IPS-18a (cell line): ENCODE data around the gene NUP43.
"Not testable (repeated sequence)": the region's sequence is repeated elsewhere in the genome, so short reads cannot be mapped to it uniquely, and the experiment has no call there.

Source experiments
- H3K27ac ChIP-seq: one replicate; pipeline ENCODE4 v1.5.1; 2013; ENCODE audit warnings: low read length
- H3K27me3 ChIP-seq: one replicate; pipeline ENCODE4 v1.6.1; 2013; ENCODE audit warnings: mild to moderate bottlenecking, low read length; ENCODE audit not compliant: control insufficient read depth, insufficient read depth
- H3K36me3 ChIP-seq: one replicate; pipeline ENCODE4 v1.6.1; 2013; ENCODE audit warnings: low read depth, low read length; ENCODE audit not compliant: control insufficient read depth
- H3K4me1 ChIP-seq: one replicate; pipeline ENCODE4 v1.6.1; 2013; ENCODE audit warnings: low read depth, low read length; ENCODE audit not compliant: control insufficient read depth
- H3K4me3 ChIP-seq: one replicate; pipeline ENCODE4 v1.5.1; 2013; ENCODE audit warnings: low read length
- H3K9ac ChIP-seq: one replicate; pipeline ENCODE4 v1.6.1; 2013; ENCODE audit warnings: mild to moderate bottlenecking, low read length, moderate library complexity
- H3K9me3 ChIP-seq: one replicate; pipeline ENCODE4 v1.6.1; 2013; ENCODE audit warnings: low read depth, low read length; ENCODE audit not compliant: control insufficient read depth

Gene NUP43

DNA sequence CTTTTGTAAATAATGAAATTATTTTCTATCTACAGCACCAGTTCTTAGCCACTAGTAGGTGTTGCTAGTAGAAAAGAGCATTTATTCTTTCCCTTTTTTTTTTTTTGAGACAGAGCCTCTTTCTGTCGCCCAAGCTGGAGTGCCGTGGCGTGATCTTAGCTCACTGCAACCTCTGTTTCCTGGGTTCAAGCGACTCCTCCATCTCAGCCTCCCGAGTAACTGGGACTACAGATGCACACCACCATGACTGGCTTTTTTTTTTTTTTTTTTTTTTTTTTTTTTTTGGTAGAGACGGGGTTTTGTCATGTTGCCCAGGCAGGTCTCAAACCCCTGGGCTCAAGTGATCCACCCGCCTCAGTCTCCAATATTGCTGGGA, 9.9 kb upstream of the NUP43 start:
- H3K9ac ChIP-seq: no peak overlapping the region
- H3K9me3 ChIP-seq: no peaks in the 10 kb centered on the region
- no peaks in the 10 kb centered on the region for H3K4me1 ChIP-seq
- H3K27ac ChIP-seq: no peak overlapping the region
- no peaks in the 10 kb centered on the region for H3K27me3 ChIP-seq
- no peaks in the 10 kb centered on the region for H3K36me3 ChIP-seq
- no peak overlapping the region for H3K4me3 ChIP-seq

DNA sequence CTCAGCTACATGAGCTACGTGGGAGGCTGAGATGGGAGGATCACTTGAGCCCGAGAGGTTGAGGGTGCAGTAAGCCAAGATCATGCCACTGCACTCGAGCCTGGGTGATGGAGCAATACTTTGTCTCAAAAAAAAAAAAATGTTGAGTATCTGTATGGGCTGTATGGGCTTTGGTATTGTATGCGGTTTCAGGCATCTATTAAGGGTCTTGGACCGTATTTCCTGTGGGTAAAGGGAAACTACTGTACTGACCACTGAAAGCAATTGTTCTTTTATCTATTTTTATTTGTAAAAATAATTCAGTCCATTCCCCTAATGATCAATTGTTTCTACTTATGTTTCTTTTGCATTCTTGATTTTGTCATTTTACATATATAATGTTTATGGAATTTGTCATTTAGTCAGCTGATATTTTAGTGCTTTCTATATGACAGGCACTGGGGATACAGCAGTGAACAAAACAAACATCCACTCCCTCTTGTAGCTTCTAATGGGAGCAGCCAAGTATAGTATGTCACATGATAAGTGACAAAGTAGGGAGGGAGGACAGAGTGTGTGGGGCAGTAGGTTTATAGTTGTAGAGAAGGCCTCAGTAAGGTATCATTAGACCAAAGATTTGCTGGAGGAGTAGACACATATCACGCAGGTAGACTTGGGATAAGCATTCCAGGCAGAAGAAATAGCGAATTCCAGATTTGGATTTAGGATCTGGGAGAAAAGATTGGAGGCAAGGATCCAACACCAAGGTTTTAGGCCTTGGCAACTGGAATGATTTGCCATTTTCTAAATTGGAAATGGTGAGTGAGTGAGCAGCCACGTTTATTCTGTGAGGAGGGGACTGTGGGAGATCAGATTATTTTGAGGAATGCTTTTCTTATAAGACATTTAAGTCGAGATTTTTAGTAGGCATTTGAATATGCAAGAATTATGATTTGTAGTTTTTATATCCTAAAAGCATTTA, 9.3 kb upstream of the NUP43 start:
- Histone ChIP-seq H3K36me3 (no peaks in the 10 kb centered on the region), H3K4me3 (no peak overlapping the region), H3K27ac (no peak overlapping the region), H3K9ac (no peak overlapping the region), H3K9me3 (no peaks in the 10 kb centered on the region), H3K4me1 (peaks cover 3% of the 10 kb centered on the region), H3K27me3 (no peaks in the 10 kb centered on the region)

DNA sequence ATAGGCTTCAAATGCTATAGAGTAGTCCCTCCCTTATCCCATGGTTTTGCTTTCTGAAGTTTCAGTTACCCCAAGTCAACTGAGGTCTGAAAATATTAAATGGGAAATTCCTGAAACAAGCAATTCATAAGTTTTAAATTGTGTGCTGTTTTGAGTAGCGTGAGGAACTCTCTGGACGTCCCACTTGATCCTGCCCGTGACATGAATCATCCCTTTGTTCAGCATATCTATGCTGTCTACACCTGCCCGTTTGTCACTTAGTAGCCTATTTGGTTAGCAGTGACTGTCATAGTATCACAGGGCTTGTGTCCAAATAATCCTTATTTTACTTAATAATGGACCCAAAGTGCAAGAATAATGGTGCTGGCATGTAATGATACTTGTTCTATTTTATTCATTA, 8.2 kb upstream of the NUP43 start:
- H3K27me3 ChIP-seq: no peaks in the 10 kb centered on the region
- no peak overlapping the region for H3K4me3 ChIP-seq
- no peak overlapping the region for H3K27ac ChIP-seq
- no peak overlapping the region for H3K9ac ChIP-seq
- no peaks in the 10 kb centered on the region for H3K36me3 ChIP-seq
- no peaks in the 10 kb centered on the region for H3K9me3 ChIP-seq
- peaks cover 4% of the 10 kb centered on the region for H3K4me1 ChIP-seq

DNA sequence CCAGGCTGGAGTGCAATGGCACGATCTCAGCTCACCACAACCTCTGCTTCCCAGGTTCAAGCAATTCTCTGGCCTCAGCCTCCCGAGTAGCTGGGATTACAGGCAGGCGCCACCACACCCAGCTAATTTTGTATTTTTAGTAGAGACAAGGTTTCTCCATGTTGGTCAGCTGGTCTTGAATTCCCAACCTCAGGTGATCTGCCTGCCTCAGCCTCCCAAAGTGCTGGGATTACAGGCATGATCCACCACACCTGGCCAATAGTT, 7.0 kb upstream of the NUP43 start:
- not testable (repeated sequence) for H3K36me3 ChIP-seq

DNA sequence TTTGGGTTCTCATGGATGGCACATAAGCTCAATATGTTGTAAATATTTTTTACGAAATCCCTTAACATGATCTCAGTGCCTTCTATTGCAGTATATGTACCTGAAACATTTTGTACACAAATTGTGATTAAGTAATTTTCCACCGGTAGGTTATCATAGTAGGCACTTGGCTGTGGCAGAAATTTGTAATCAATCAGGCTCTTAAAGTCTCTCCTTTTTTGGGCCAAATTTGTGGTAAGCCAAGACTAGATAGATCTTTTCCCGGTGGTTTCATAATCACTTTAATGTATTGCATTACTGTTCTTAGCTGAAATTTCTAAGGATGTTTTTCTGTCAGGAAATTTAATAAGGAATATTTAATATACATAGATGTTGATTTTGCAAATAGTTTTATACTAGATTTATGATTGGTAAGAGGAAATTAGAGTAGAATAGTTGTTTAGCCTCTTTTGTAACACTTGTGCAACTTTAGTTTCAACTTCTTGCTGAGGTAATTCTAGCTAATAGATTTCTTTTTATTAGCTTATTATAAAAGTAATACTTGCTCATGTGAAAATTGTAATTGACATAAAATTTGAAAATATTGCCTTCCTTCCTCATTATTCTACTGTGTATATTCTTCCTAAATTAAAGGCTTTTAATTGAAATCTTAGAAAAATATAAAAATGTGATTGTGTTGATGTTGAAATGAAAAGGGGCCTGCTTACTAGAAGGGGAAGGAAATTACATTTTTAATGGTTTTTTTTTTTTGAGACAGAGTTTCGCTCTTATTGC, 6.5 kb upstream of the NUP43 start:
- H3K9ac ChIP-seq: no peak overlapping the region

More for the DNA sequence above, 7.0 kb upstream of the NUP43 start:
- H3K4me3 ChIP-seq, H3K27ac ChIP-seq, H3K9me3 ChIP-seq, H3K9ac ChIP-seq, H3K27me3 ChIP-seq, H3K4me1 ChIP-seq: not testable (repeated sequence)

DNA sequence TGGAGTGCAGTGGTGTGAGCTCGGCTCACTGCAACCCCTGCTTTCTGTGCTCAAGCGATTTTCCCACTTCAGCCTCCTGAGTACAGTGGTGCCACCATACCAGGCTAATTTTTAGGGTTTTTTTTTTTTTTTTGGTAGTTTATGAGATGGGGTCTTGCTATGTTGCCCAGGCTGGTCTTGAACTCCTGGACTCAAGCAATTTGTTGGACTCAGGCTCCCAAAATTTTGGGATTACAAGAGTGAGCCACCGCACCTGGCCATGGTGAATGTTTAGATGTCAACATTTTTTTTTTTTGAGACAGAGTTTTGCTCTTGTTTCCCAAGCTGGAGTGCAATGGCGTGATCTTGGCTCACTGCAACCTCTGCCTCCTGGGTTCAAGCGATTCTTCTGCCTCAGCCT, 5.6 kb upstream of the NUP43 start:
- H3K4me3 ChIP-seq, H3K27ac ChIP-seq, H3K9ac ChIP-seq, H3K36me3 ChIP-seq, H3K27me3 ChIP-seq, H3K4me1 ChIP-seq, H3K9me3 ChIP-seq: not testable (repeated sequence)

More for the DNA sequence above, 6.5 kb upstream of the NUP43 start:
- no peaks in the 10 kb centered on the region for H3K9me3 ChIP-seq
- H3K36me3 ChIP-seq: no peaks in the 10 kb centered on the region
- H3K4me3 ChIP-seq: no peak overlapping the region
- H3K27me3 ChIP-seq: no peaks in the 10 kb centered on the region
- H3K4me1 ChIP-seq: peaks cover 4% of the 10 kb centered on the region
- H3K27ac ChIP-seq: no peak overlapping the region

DNA sequence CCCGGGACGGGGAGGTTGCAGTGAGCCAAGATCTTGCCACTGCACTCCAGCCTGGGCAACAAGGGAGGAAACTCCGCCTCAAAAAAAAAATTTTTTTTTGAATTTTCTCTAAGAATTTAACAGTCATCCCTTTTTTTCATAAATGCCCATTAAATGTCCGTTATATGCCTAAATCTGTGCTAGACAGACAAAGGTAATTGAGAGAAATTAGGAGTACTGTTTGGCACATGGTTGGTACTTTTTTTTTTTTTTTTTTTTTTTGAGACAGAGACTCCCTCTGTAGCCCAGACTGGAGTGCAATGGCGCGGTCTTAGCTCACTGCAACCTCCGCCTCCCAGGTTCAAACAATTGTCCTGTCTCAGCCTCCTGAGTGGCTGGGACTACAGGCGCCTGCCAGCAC, 4.9 kb upstream of the NUP43 start:
- peaks cover 8% of the 10 kb centered on the region for H3K4me1 ChIP-seq
- H3K27ac ChIP-seq: no peak overlapping the region
- H3K27me3 ChIP-seq: no peaks in the 10 kb centered on the region
- no peaks in the 10 kb centered on the region for H3K36me3 ChIP-seq
- no peaks in the 10 kb centered on the region for H3K9me3 ChIP-seq
- H3K9ac ChIP-seq: no peak overlapping the region
- no peak overlapping the region for H3K4me3 ChIP-seq

DNA sequence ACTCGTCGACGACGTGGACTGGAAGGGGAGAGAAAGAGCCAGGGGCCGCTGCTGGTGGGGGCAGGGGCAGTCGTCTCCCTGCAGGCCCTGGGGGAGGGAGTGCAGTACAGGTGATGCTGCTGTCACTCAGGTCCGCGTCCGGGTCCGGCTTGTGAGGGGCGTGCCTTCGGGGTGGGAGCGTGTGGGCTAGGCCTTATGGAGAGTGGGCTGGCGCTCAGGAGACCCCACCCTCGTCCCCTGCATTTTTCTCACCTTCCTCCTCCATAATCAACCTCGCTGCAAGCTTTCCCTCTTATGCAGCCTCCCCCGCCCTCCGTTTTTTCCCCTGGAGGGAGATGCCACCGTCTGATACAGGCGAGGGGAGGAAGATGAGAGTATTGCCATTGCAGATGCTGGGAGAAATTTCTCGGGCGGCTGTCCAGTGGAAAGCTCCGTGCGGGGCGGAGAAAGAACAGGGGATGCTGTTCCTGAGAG, 3.8 kb upstream of the NUP43 start:
- H3K27me3 ChIP-seq: no peaks in the 10 kb centered on the region

DNA sequence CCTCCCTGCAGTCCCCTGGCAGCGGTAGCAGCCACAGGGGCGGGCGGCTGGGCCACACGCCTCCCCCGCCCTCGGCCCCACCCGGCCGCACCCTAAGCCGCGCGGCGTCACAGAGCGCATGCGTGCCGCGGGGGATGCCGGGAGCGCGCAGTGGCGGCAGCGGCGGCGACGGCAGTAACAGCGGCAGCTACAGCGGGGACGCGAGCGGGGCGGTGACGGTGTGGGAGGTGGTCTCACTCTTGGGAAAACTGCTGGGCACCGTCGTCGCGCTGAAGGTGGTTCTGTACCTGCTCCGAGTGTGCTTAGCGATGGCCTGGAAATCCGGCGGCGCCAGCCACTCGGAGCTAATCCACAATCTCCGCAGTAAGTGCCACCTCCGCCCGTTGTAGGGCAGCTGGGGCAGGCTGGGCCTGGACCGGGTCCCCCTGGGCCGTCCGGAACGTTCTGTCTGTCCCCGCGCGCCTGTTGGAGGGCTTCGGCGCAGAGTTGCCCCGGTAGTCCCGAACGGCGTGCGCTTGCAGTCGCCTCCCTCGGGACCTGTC, 3.3 kb upstream of the NUP43 start, which contains the start of gene PCMT1:
Gene PCMT1, plus strand, starts transcription at position 148 of the 542 bp plus-strand sequence. Its CDS starts 161 bp downstream, at position 309.
- H3K27me3 ChIP-seq: no peaks in the 10 kb centered on the region
- H3K9ac ChIP-seq: peak within 1 kb of the TSS; percentile 71
- peak within 1 kb of the TSS; percentile 62 for H3K27ac ChIP-seq
- H3K4me1 ChIP-seq: peaks cover 12% of the 10 kb centered on the region
- H3K9me3 ChIP-seq: no peaks in the 10 kb centered on the region
- H3K4me3 ChIP-seq: peak within 1 kb of the TSS; percentile 94
- no peaks in the 10 kb centered on the region for H3K36me3 ChIP-seq

More for the DNA sequence above, 3.8 kb upstream of the NUP43 start:
- Histone ChIP-seq H3K27ac (peak overlapping the region; percentile 62), H3K36me3 (no peaks in the 10 kb centered on the region), H3K4me3 (peak overlapping the region; percentile 94), H3K4me1 (peaks cover 12% of the 10 kb centered on the region), H3K9ac (peak overlapping the region; percentile 71), H3K9me3 (no peaks in the 10 kb centered on the region)

DNA sequence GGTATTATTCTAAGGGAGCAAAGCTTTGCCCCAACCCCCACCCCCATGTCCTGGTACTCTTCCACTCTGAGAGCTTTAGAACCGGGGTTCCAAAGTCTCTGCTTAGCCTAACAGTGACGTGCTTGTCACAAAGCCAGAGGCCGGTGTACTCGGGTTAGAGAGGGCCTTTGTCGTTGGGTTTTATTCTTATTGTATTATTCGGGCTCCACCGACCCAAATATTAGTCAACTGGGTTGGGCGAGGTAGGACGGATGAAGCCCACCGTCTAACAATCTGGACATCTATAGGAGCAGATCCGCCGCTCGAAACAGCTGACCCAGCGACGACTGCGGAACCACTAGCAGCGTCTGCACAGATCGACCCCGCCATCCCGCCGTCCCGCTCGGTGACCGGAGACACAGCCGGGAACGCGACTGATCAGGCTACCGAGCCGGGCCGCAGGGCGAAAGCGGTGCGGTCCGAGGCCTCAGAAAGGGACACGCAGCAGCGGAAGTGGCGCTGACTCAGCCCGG, 2.8 kb upstream of the NUP43 start:
- not testable (repeated sequence) for H3K9me3 ChIP-seq, H3K27me3 ChIP-seq, H3K27ac ChIP-seq, H3K9ac ChIP-seq, H3K36me3 ChIP-seq
- peak overlapping the region; percentile 94 for H3K4me3 ChIP-seq
- peaks cover 12% of the 10 kb centered on the region for H3K4me1 ChIP-seq

DNA sequence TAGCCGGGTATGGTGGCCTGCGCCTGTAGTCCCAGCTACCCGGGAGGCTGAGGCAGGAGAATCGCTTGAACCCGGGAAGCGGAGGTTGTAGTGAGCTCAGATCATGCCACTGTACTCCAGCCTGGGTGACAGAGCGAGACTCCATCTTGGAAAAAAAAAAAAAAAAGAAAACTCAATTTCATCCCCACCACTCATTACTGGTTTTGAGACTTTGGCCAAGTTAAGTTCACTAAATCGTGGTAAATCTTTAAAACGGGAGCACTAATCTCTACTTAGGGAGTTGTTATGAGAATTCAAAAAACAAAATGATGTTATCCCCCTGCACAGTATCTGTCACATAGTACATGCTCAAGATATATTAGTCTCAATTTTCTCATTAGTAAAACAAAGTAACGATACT, 1.1 kb downstream of the NUP43 start:
- H3K27ac ChIP-seq, H3K4me1 ChIP-seq, H3K27me3 ChIP-seq, H3K9me3 ChIP-seq: not testable (repeated sequence)
- H3K4me3 ChIP-seq: peak overlapping the region; percentile 74
- H3K36me3 ChIP-seq: peaks cover 28% of the 10 kb centered on the region
- H3K9ac ChIP-seq: peak overlapping the region; percentile 78
